Naive thymus-derived CD8-positive, alpha-beta T cell (primary cell): Measurements from ENCODE around the gene UBE2E3. TPM values are rescaled to one million over a fixed set of nuclear protein-coding genes. Genes with fewer than 3 reads are reported as not detected.

Experiments used
- ATAC-seq, 2 donors: fragments of 150-1000 bp; cut with Tn5 transposase in 1 of 2; sonication (Bioruptor Pico), chemical (Tn5 transposase) in 1 of 2; 1 replicate in 1 of 2; 2 replicates in 1 of 2; pipeline ENCODE4 v1.10.0; 2021; ENCODE audit warnings: mild to moderate bottlenecking in 2 of 2, moderate library complexity in 2 of 2
- POLR2A ChIA-PET: fragments of 350-600 bp; sonication (Branson Sonifier 250); formaldehyde crosslinking; loops from one replicate; lab custom pipeline; 2021; ENCODE audit warnings: antibody characterized with exemption; lab: Charles Lee
- DNase-seq, 10 donors: peaks; one replicate each; pipeline versions ENCODE4 v3.0.0 to v3.0.0-alpha.2; 2020 to 2022
- H3K27ac Mint-ChIP-seq, 10 donors: one replicate each; pipeline ENCODE4 v1.8.0; 2020 to 2022; ENCODE audit warnings: mild to moderate bottlenecking in 10 of 10, mixed read lengths in 10 of 10, moderate library complexity in 4 of 10, inconsistent platforms in 1 of 10
- H3K27me3 Mint-ChIP-seq, 5 donors: one replicate each; pipeline ENCODE4 v1.8.0; 2021 to 2022; ENCODE audit warnings: mixed read lengths in 5 of 5
- H3K36me3 Mint-ChIP-seq, 3 donors: one replicate each; pipeline ENCODE4 v1.8.0; 2020 to 2022; ENCODE audit warnings: mixed read lengths in 3 of 3, mild to moderate bottlenecking in 2 of 3, inconsistent platforms in 1 of 3
- H3K4me1 Mint-ChIP-seq, 4 donors: one replicate each; pipeline ENCODE4 v1.8.0; 2021 to 2022; ENCODE audit warnings: mixed read lengths in 4 of 4
- H3K4me3 Mint-ChIP-seq, 10 donors: one replicate each; pipeline ENCODE4 v1.8.0; 2020 to 2022; ENCODE audit warnings: mild to moderate bottlenecking in 10 of 10, mixed read lengths in 10 of 10, moderate library complexity in 6 of 10, inconsistent platforms in 1 of 10
- H3K9me3 Mint-ChIP-seq, 9 donors: one replicate each; pipeline ENCODE4 v1.8.0; 2020 to 2022; ENCODE audit warnings: mixed read lengths in 9 of 9, mild to moderate bottlenecking in 3 of 9, inconsistent platforms in 1 of 9, moderate library complexity in 1 of 9
- polyA plus RNA-seq, 3 donors: library from polyadenylated mRNA; unstranded; fragments of 300-500 nt; fragmentation: Illumina TruSeq; gene quantifications; one replicate each; pipeline ENCODE4 v1.2.3, GENCODE V29; 2021
- total RNA-seq, 8 experiments: library from RNA in 2 of 8; stranded (reverse) in 2 of 8; gene quantifications; one replicate each; pipeline ENCODE4 v1.2.3 and lab custom pipeline; 2021 to 2026

The UBE2E3 gene
- total and polyA plus RNA-seq, 5 experiments from 2014 or later: 24.5 to 55.7 (median 39.8) TPM

DNA sequence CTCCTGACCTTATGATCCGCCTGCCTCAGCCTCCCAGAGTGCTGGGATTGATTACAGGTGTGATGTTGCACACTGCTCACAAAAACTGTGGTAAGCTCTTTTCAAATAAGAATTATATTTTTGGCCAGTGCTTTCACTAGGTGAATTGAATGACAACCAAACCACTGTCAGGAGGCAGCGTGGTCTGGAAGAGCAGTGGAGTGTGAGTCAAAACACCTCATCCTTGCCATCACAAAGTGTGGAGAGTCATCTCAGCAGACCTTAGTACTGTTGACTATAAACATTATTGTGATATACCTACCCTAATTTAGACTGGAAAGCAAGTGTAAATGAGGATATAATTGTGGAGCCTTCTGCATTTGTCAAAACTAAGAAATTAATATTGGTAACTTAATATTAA, 61.3 kb downstream of the UBE2E3 start:
- Mint-ChIP-seq H3K4me1 (peaks cover 4 to 17% (median 11%) of the 10 kb centered on the region in 4 donors), H3K4me3 (no peak overlapping the region), H3K9me3 (no peaks in the 10 kb centered on the region), H3K27me3 (no peaks in the 10 kb centered on the region), H3K27ac (no peak overlapping the region), H3K36me3 (no peaks in the 10 kb centered on the region)
- DNase-seq (no peak), ATAC-seq (no peak)
- POLR2A ChIA-PET: no interaction called here

DNA sequence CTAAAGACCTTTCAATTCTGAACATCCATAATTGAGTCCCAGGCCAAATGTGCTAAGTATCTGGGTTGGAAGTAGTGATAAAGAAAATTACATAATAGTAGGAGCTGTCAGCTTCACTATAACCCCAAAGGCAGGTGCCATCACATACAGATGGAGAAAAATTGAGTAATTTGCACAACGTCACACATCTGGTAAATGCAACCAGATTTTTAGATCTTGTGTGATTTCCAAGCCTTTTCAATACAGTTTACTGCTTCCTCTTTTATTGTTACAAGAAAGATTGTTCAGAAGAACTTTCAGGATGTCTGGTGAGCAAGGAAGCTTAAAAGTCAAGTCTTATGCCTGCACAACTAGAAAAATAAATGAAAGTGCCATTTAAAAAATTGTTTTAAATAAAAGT, 62.3 kb downstream of the UBE2E3 start:
- H3K9me3 Mint-ChIP-seq: no peaks in the 10 kb centered on the region
- ATAC-seq: no peak
- no peaks in the 10 kb centered on the region for H3K27me3 Mint-ChIP-seq
- no peak for DNase-seq
- H3K36me3 Mint-ChIP-seq: no peaks in the 10 kb centered on the region
- H3K4me1 Mint-ChIP-seq: peaks cover 2 to 12% (median 7%) of the 10 kb centered on the region in 4 donors
- no peak overlapping the region for H3K27ac Mint-ChIP-seq
- H3K4me3 Mint-ChIP-seq: no peak overlapping the region
- POLR2A ChIA-PET: no interaction called here

DNA sequence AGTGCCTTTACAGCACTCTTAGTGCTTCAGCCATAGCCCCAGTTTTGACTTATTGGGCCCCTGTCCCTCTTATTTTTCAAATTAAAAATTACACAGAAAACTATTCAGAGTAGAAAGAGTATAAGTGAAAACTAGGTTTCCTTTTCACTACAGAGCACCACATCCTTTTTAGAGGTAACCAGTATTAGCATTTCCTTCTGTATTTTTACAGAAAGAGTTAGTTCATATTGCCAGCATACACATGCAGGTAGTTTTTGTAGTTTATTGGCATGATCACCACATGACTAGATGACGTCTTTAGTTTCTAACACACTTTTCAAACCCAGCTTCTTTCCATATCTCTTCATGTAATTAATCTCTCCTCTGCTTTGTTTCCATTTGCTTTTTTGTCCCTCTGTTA, 66.4 kb downstream of the UBE2E3 start:
- Mint-ChIP-seq H3K27ac (no peak overlapping the region), H3K4me3 (no peak overlapping the region), H3K27me3 (no peaks in the 10 kb centered on the region), H3K9me3 (no peaks in the 10 kb centered on the region), H3K36me3 (no peaks in the 10 kb centered on the region), H3K4me1 (peaks cover 2 to 7% (median 6%) of the 10 kb centered on the region in 4 donors)
- POLR2A ChIA-PET: no interaction called here
- no peak for DNase-seq
- no peak for ATAC-seq

DNA sequence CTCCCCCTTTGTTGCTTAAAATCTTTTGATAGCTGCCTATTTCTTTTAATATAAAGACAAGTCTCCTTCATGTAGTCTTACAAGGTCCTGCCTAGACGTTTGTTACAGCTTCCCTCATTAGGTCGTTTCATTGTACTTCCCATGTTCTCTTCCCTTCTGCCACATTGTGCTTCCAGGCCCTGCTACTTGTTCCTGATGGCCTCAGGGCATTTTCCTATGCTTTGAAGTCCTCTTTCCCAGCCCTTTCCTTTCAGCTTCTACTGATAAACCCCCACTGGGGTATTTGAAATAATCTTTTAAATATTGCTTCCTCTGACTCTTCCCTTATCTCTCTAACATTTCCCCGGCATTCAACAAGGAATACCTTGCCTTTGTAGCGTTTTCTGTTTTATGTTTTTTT, 67.4 kb downstream of the UBE2E3 start:
- Mint-ChIP-seq H3K27me3 (no peaks in the 10 kb centered on the region), H3K4me1 (peaks cover 0 to 9% (median 5%) of the 10 kb centered on the region in 4 donors), H3K27ac (no peak overlapping the region), H3K9me3 (no peaks in the 10 kb centered on the region), H3K4me3 (no peak overlapping the region), H3K36me3 (no peaks in the 10 kb centered on the region)
- POLR2A ChIA-PET: no interaction called here
- ATAC-seq (no peak), DNase-seq (no peak)

GRCh38 chr2:181051861-181052522, 71.6 kb downstream of the UBE2E3 start:
- Mint-ChIP-seq H3K4me1 (peaks cover 0 to 4% (median 2%) of the 10 kb centered on the region in 4 donors), H3K4me3 (no peak overlapping the region), H3K27me3 (no peaks in the 10 kb centered on the region), H3K9me3 (no peaks in the 10 kb centered on the region), H3K27ac (no peak overlapping the region), H3K36me3 (no peaks in the 10 kb centered on the region)
- ATAC-seq (no peak), DNase-seq (no peak)
- POLR2A ChIA-PET: no interaction called here

DNA sequence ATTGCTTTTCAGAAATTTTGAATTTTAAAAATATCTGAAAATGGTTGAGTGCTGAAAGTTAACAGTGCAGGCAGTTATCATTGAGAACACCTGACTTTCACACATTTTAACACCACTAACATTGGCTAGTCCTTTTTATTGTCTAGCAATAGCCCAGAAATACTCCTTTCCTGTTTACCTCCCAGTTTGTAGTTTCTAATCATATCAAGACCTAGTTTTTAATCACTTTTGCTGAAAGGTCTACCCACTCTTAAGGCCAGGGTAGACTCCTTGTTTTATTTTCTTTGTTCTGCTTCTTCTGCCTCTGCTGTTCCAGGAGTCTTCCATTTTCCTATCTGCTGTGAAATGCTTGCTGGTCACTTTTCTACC, 72.1 kb downstream of the UBE2E3 start:
- H3K4me1 Mint-ChIP-seq: peaks cover 0 to 4% (median 2%) of the 10 kb centered on the region in 4 donors
- H3K27me3 Mint-ChIP-seq: no peaks in the 10 kb centered on the region
- no peak for DNase-seq
- no peak overlapping the region for H3K4me3 Mint-ChIP-seq
- POLR2A ChIA-PET: no interaction called here
- H3K36me3 Mint-ChIP-seq: no peaks in the 10 kb centered on the region
- peak overlapping the region in 2 of 10 donors; percentile 4 to 31 for H3K27ac Mint-ChIP-seq
- H3K9me3 Mint-ChIP-seq: no peaks in the 10 kb centered on the region
- no peak for ATAC-seq

- no peak overlapping the region for H3K4me3 Mint-ChIP-seq
- POLR2A ChIA-PET: no interaction called here
- H3K36me3 Mint-ChIP-seq: no peaks in the 10 kb centered on the region
- no peak for ATAC-seq
- no peaks in the 10 kb centered on the region for H3K9me3 Mint-ChIP-seq
- no peaks in the 10 kb centered on the region for H3K27me3 Mint-ChIP-seq
- H3K27ac Mint-ChIP-seq: peak overlapping the region in 1 of 10 donors; percentile 2
- peaks cover 0 to 4% (median 2%) of the 10 kb centered on the region in 4 donors for H3K4me1 Mint-ChIP-seq
- no peak for DNase-seq
Measured at GRCh38 chr2:181054256-181054655, 73.9 kb downstream of the UBE2E3 start.

- H3K36me3 Mint-ChIP-seq: no peaks in the 10 kb centered on the region
- no peak overlapping the region for H3K4me3 Mint-ChIP-seq
- no peak for DNase-seq
- H3K4me1 Mint-ChIP-seq: peaks cover 0 to 4% (median 2%) of the 10 kb centered on the region in 4 donors
- no peaks in the 10 kb centered on the region for H3K27me3 Mint-ChIP-seq
- POLR2A ChIA-PET: no interaction called here
- peak overlapping the region in 1 of 10 donors; percentile 2 for H3K27ac Mint-ChIP-seq
- ATAC-seq: no peak
- no peaks in the 10 kb centered on the region for H3K9me3 Mint-ChIP-seq
Measured at GRCh38 chr2:181054843-181055242, 74.4 kb downstream of the UBE2E3 start.

DNA sequence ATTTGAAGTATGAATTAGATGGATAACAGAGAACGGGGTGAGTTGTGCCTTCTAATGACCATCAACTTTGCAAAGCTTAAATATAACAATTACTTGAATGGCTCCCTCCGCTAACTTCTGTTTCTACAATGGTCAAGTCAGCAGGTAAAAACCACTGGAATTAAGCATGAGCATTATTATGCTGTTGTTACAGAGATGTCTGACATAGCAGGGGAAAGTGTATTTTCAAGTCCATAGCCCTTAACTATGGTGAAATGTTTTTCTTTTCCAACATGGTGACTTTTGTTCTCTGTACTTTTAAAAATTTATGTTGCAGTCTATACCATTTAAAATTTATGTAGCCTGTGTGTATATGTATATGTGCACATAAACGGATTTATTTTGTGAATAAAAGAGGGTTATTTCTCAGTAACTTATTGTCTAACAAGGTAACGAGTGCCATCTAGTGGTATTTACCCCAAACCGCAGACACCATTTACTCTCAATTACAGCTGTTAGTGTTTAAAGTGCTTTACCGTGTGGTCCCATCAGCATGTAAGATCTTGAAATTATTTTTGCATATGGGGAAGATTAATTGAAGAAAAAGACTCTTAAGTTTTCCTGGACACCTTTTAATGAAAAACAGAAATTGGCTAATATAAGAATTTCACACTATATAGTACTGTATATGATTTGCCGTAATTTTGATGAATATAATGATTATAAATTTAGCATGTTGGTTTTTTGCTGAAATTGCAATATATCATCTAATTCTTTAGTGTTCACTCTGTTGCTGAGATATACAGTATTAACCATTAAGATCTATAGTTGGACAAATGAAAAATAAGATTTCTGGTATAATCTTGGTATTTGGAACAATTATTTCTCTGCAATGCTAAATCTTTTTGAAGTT, 78.2 kb downstream of the UBE2E3 start:
- ATAC-seq: peak; percentile 42 to 53

DNA sequence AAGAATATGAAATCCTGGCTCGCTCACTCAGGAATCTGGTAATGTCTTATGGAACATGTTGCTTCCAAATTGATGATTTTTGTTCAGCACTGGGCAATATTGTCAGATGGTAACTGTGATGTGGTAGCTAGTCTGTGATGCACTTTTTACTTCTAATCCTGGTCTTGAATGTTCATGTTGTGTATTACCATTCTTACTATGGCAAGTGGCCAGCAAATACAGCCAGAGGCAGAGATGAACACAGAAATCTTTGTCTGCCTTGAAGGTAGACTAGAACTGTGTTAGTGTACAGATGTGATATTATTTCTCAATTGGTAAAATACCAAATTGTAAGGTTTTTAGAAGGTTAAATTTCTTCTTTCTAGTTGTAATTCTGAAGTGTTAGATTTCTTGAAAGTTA, 83.3 kb downstream of the UBE2E3 start:
- ATAC-seq (no peak), DNase-seq (no peak)
- POLR2A ChIA-PET: no interaction called here
- H3K4me1 Mint-ChIP-seq: peaks cover 0 to 6% (median 2%) of the 10 kb centered on the region in 4 donors
- no peak overlapping the region for H3K4me3 Mint-ChIP-seq
- no peaks in the 10 kb centered on the region for H3K9me3 Mint-ChIP-seq
- H3K36me3 Mint-ChIP-seq: peaks cover 0 to 24% (median 8%) of the 10 kb centered on the region in 3 donors
- no peaks in the 10 kb centered on the region for H3K27me3 Mint-ChIP-seq
- no peak overlapping the region for H3K27ac Mint-ChIP-seq

More for the DNA sequence above, 78.2 kb downstream of the UBE2E3 start:
- H3K4me3 Mint-ChIP-seq: no peak overlapping the region
- H3K36me3 Mint-ChIP-seq: peaks cover 0 to 18% (median 7%) of the 10 kb centered on the region in 3 donors
- H3K27ac Mint-ChIP-seq: no peak overlapping the region
- peak in 9 of 10 donors; percentile 4 to 68 (median 30) for DNase-seq
- H3K4me1 Mint-ChIP-seq: peaks cover 0 to 4% (median 4%) of the 10 kb centered on the region in 4 donors
- POLR2A ChIA-PET: no interaction called here
- H3K27me3 Mint-ChIP-seq: no peaks in the 10 kb centered on the region
- H3K9me3 Mint-ChIP-seq: no peaks in the 10 kb centered on the region

DNA sequence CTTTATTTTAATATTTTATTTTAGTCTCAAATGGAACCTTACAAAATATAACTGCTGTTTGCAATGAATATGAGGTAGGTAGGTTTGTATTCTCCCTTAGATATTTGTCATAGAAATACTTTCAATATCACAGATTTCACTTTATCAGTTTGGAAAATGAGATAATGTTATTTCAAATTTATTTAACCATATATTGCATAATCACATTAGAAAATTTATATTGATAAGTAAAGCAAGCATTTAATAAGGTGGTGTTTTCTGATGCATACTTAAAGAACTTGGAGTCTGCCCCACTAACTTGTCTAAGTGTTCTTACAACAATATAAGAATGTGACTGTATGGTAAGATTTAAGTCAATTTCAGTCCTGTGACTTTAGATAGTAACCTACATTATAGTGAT, 85.1 kb downstream of the UBE2E3 start:
- no peaks in the 10 kb centered on the region for H3K9me3 Mint-ChIP-seq
- H3K27ac Mint-ChIP-seq: no peak overlapping the region
- H3K4me1 Mint-ChIP-seq: peaks cover 0 to 6% (median 2%) of the 10 kb centered on the region in 4 donors
- peaks cover 0 to 20% (median 8%) of the 10 kb centered on the region in 3 donors for H3K36me3 Mint-ChIP-seq
- no peak overlapping the region for H3K4me3 Mint-ChIP-seq
- H3K27me3 Mint-ChIP-seq: no peaks in the 10 kb centered on the region
- ATAC-seq (no peak), DNase-seq (no peak)
- POLR2A ChIA-PET: no interaction called here

DNA sequence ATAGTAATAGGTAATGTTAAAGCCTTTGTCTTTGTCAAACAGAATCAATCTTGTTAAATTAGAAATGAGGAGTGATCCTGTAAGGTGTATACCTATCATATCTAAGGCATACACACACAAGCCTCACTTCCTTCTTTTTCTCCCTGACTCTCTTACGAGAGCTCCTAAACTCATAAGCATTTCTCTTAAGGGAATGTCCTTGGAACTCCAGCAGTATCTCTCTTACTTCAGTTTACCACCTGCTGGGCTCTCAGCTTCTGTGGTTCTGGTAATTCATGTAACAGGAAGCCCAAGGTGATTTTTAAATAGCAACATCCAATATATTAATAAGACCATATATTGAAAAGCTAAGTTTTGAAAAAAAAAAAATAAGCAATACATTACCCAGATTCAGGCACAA, 85.9 kb downstream of the UBE2E3 start:
- no peak overlapping the region for H3K27ac Mint-ChIP-seq
- POLR2A ChIA-PET: no interaction called here
- H3K9me3 Mint-ChIP-seq: no peaks in the 10 kb centered on the region
- no peaks in the 10 kb centered on the region for H3K27me3 Mint-ChIP-seq
- no peak overlapping the region for H3K4me3 Mint-ChIP-seq
- ATAC-seq (no peak), DNase-seq (no peak)
- peaks cover 0 to 18% (median 5%) of the 10 kb centered on the region in 3 donors for H3K36me3 Mint-ChIP-seq
- peaks cover 0 to 6% (median 2%) of the 10 kb centered on the region in 4 donors for H3K4me1 Mint-ChIP-seq

GRCh38 chr2:181070119-181070835, 89.9 kb downstream of the UBE2E3 start:
- no peaks in the 10 kb centered on the region for H3K27me3 Mint-ChIP-seq
- DNase-seq (no peak), ATAC-seq (no peak)
- H3K9me3 Mint-ChIP-seq: no peaks in the 10 kb centered on the region
- no peaks in the 10 kb centered on the region for H3K36me3 Mint-ChIP-seq
- no peak overlapping the region for H3K27ac Mint-ChIP-seq
- POLR2A ChIA-PET: no interaction called here
- H3K4me3 Mint-ChIP-seq: no peak overlapping the region
- H3K4me1 Mint-ChIP-seq: peaks cover 0 to 3% (median 1%) of the 10 kb centered on the region in 4 donors
